ENCODE results near the gene GLS. TPM values are rescaled to one million over a fixed set of nuclear protein-coding genes. Genes with fewer than 3 reads are reported as not detected.

The GLS gene
- total and polyA plus RNA-seq, 2 donors (not counting 3 experiments of a cell fraction or from before 2014, with no cell fraction given), result 49.0 to 183 TPM

DNA sequence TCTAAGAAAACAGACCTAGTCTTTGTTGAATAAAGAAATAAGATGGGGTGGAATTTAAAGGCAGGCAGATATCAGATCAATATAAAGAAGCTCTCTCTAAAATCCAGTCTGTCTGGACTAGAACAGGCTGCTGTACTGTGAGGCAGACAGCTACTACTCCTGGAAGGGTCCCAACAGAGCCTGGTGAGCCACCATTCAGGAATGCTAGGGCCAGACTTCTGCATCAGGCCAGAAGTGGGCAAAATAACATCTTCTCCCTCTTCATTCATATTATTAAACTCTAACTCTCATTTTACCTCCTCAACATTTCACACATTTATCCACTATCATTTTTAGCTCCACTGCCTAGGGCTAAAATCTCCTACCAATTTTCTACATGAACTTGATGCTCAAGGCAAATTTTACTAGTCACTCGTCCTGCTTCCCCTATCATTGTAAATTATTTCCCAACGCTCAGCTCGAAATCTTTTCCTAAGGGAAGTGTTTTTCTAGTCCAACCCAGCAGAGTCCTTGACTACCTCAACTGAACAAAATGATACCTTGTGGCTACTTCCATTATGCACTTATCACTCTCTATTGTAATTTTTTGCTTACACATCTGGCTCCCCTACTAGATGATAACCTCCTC, 45.2 kb upstream of the GLS start:
- POLR2A ChIA-PET, result interaction anchor here (1.0 kb wide), 1 partner anchor 12 kb away, joined by 3 read pairs; no protein-coding TSS in a partner anchor
- dilution Hi-C loops (cut with MboI; ENCODE audit: extremely low pct_ligation_motif_present, low sequenced_read_pairs) (no loop called here), intact Hi-C loops (cut with micrococcal nuclease) (no loop called here)
- Histone ChIP-seq H3K27me3 (ENCODE audit: control insufficient read depth in 2 of 2, insufficient read depth in 2 of 2, low read length in 2 of 2) (no peaks in the 10 kb centered on the region), H2AFZ (ENCODE audit: low read depth, low read length) (no peak overlapping the region), H3K4me1 (ENCODE audit: control insufficient read depth, extremely low read depth, insufficient read depth, low read length) (peaks cover 14% of the 10 kb centered on the region), H3K4me3 (replicated peaks in 1 of 3; ENCODE audit: insufficient read depth in 1 of 3, low read depth in 1 of 3, low read length in 3 of 3) (no peak overlapping the region), H3K9me3 (replicated peaks; ENCODE audit: control insufficient read depth, insufficient read depth, low read length) (no peaks in the 10 kb centered on the region), H3K79me2 (ENCODE audit: control insufficient read depth, insufficient read depth, low read length) (no peaks in the 10 kb centered on the region), H3K36me3 (ENCODE audit: control insufficient read depth in 2 of 2, extremely low read depth in 1 of 2, insufficient read depth in 2 of 2, low read length in 2 of 2) (no peaks in the 10 kb centered on the region), H3K4me2 (ENCODE audit: insufficient read depth, low read length) (peak overlapping the region; percentile 33), H4K20me1 (replicated peaks; ENCODE audit: control insufficient read depth, extremely low read depth, insufficient read depth, low read length) (no peaks in the 10 kb centered on the region), H3K27ac (ENCODE audit: insufficient read depth, low read depth, low read length) (no peak overlapping the region), H3K9me1 (replicated peaks; ENCODE audit: control insufficient read depth, extremely low read depth, insufficient read depth, low read length) (no peaks in the 10 kb centered on the region), H3K9ac (replicated peaks; ENCODE audit: extremely low read depth, insufficient read depth, low read length) (no peak overlapping the region)
- no TSS peak for BruUV-seq (replicated peaks)
- DNase-seq (ENCODE audit: low read depth, low spot score) (peak; percentile 75), FAIRE-seq (peak; percentile 72)
- CTCF ChIA-PET, result interaction anchor here (0.8 to 1.8 kb wide), 7 partner anchors 13 to 55 kb away, joined by 3 to 6 read pairs (median 3); no protein-coding TSS in a partner anchor
- no peak for TF ChIP-seq GATA2 (IDR thresholded peaks at IDR 0.05; ENCODE audit: insufficient read depth, insufficient read length, low read depth, low read length)
- no peak for TF ChIP-seq POLR2A (IDR thresholded peaks at IDR 0.05; ENCODE audit: low read depth, low read length)
- no peak for TF ChIP-seq EZH2 (IDR thresholded peaks at IDR 0.05; ENCODE audit: borderline replicate concordance, low read depth, low read length, severe bottlenecking)
- TF ChIP-seq CTCF (IDR thresholded peaks at IDR 0.05; ENCODE audit: extremely low read depth in 1 of 2, insufficient read depth in 1 of 2, low read depth in 1 of 2, low read length in 2 of 2), result no peak
- peak; percentile 42 for TF ChIP-seq FOS (IDR thresholded peaks at IDR 0.05; ENCODE audit: borderline replicate concordance, insufficient read depth, low read length)
- no peak for TF ChIP-seq MYC (IDR thresholded peaks at IDR 0.05; ENCODE audit: low read depth, low read length)

Measured in endothelial cell of umbilical vein (primary cell).